PC-9 (cell line): ENCODE results near the gene RALGAPA2. TPM values are rescaled to one million over a fixed set of nuclear protein-coding genes. Genes with fewer than 3 reads are reported as not detected.

Experiments used
- BruUV-seq: library from RNA; stranded (reverse); fragments of 400-500 nt; replicated peaks from 2 replicates; lab custom pipeline; 2021; lab: Mats Ljungman, UMichigan
- CTCF ChIA-PET: fragments of 300-600 bp; sonication (Branson Sonifier 250); formaldehyde crosslinking; loops from one replicate; lab custom pipeline; 2022; ENCODE audit warnings: antibody characterized with exemption; lab: Charles Lee
- POLR2A ChIA-PET: fragments of 300-600 bp; sonication (Branson Sonifier 250); formaldehyde crosslinking; loops from one replicate; lab custom pipeline; 2022; ENCODE audit warnings: antibody characterized with exemption; ENCODE audit not compliant: unreplicated experiment; lab: Charles Lee
- DNase-seq, 2 experiments: peaks; one replicate each; pipeline versions ENCODE4 v3.0.0 to v3.0.0-alpha.2; 2015 to 2022; ENCODE audit warnings: mixed read lengths in 1 of 2
- H2AFZ ChIP-seq: fragments of 200-600 bp; sonication (generic); 2 replicates; pipeline ENCODE4 v1.8.1; 2017; ENCODE audit warnings: antibody characterized with exemption
- H3F3A ChIP-seq: fragments of 200-600 bp; sonication (generic); 2 replicates; pipeline ENCODE4 v1.8.1; 2017; ENCODE audit warnings: antibody characterized with exemption, mild to moderate bottlenecking, low read depth; ENCODE audit not compliant: insufficient read depth
- H3K27ac ChIP-seq: fragments of 200-600 bp; sonication (generic); 2 replicates; pipeline ENCODE4 v1.6.1; 2016; ENCODE audit warnings: mixed run types
- H3K27me3 ChIP-seq: fragments of 200-600 bp; sonication (generic); 2 replicates; pipeline ENCODE4 v1.6.1; 2016; ENCODE audit warnings: low read depth, mixed run types; ENCODE audit not compliant: insufficient read depth
- H3K36me3 ChIP-seq: fragments of 200-600 bp; sonication (generic); 2 replicates; pipeline ENCODE4 v1.6.1; 2016; ENCODE audit warnings: low read depth, mixed run types
- H3K4me1 ChIP-seq: fragments of 200-600 bp; sonication (generic); replicated peaks from 2 replicates; pipeline ENCODE4 v1.6.1; 2016; ENCODE audit warnings: mixed run types; ENCODE audit not compliant: insufficient read depth
- H3K4me2 ChIP-seq: fragments of 200-600 bp; sonication (generic); 2 replicates; pipeline ENCODE4 v1.6.1; 2017; ENCODE audit warnings: mixed run types
- H3K4me3 ChIP-seq: fragments of 200-600 bp; sonication (generic); 2 replicates; pipeline ENCODE4 v1.6.1; 2016; ENCODE audit warnings: mixed run types
- H3K79me2 ChIP-seq: fragments of 200-600 bp; sonication (generic); 2 replicates; pipeline ENCODE4 v1.6.1; 2017; ENCODE audit warnings: low read depth, mixed run types
- H3K9me2 ChIP-seq: fragments of 200-600 bp; sonication (generic); 2 replicates; pipeline ENCODE4 v1.8.1; 2017; ENCODE audit warnings: mild to moderate bottlenecking; ENCODE audit not compliant: insufficient read depth
- H3K9me3 ChIP-seq: fragments of 200-600 bp; sonication (generic); 2 replicates; pipeline ENCODE4 v1.8.1; 2016; ENCODE audit warnings: low read depth; ENCODE audit not compliant: insufficient read depth
- H4K20me1 ChIP-seq: fragments of 200-600 bp; sonication (generic); 2 replicates; pipeline ENCODE4 v1.8.1; 2017; ENCODE audit not compliant: insufficient read depth
- EZH2 ChIP-seq: fragments of 200-600 bp; sonication (generic); IDR thresholded peaks from 2 replicates; pipeline ENCODE4 v1.8.0; 2017; ENCODE audit warnings: antibody characterized with exemption, low read depth
- intact Hi-C: fragments of 100-400 bp; cut with micrococcal nuclease; formaldehyde crosslinking; loops from one replicate; pipeline ENCODE4 v1.10.0; 2022; ENCODE audit not compliant: unreplicated experiment
- total RNA-seq: library from RNA; stranded (reverse); gene quantifications from 2 replicates; pipeline ENCODE4 v1.2.3, GENCODE V29; 2021
- TF ChIP-seq, protein P1 (sequence below): fragments of 200-600 bp; sonication (generic); conservative IDR thresholded peaks from 2 replicates; pipeline ENCODE4 v1.6.1; 2017; ENCODE audit warnings: mixed run types, antibody characterized with exemption, mild to moderate bottlenecking, moderate library complexity

The RALGAPA2 gene
- total RNA-seq, 1 experiment from 2014 or later: 28.7 TPM

GRCh38 chr20:20606050-20606449, 106.4 kb downstream of the RALGAPA2 start:
- H3K36me3 ChIP-seq: no peaks in the 10 kb centered on the region
- no peak overlapping the region for H2AFZ ChIP-seq
- no peaks in the 10 kb centered on the region for H3K79me2 ChIP-seq
- H3K27me3 ChIP-seq: no peaks in the 10 kb centered on the region
- H4K20me1 ChIP-seq: no peaks in the 10 kb centered on the region
- no peak overlapping the region for H3K4me2 ChIP-seq
- no peaks in the 10 kb centered on the region for H3K9me3 ChIP-seq
- BruUV-seq: no TSS peak
- intact Hi-C loops: no loop called here
- no peaks in the 10 kb centered on the region for H3F3A ChIP-seq
- ChIA-PET CTCF (no interaction called here), POLR2A (no interaction called here)
- H3K4me3 ChIP-seq: no peak overlapping the region
- no peak for DNase-seq
- no peak overlapping the region for H3K27ac ChIP-seq
- TF ChIP-seq, protein P1, sequence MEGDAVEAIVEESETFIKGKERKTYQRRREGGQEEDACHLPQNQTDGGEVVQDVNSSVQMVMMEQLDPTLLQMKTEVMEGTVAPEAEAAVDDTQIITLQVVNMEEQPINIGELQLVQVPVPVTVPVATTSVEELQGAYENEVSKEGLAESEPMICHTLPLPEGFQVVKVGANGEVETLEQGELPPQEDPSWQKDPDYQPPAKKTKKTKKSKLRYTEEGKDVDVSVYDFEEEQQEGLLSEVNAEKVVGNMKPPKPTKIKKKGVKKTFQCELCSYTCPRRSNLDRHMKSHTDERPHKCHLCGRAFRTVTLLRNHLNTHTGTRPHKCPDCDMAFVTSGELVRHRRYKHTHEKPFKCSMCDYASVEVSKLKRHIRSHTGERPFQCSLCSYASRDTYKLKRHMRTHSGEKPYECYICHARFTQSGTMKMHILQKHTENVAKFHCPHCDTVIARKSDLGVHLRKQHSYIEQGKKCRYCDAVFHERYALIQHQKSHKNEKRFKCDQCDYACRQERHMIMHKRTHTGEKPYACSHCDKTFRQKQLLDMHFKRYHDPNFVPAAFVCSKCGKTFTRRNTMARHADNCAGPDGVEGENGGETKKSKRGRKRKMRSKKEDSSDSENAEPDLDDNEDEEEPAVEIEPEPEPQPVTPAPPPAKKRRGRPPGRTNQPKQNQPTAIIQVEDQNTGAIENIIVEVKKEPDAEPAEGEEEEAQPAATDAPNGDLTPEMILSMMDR: no peak
- no peak for TF ChIP-seq EZH2
- H3K9me2 ChIP-seq: no peaks in the 10 kb centered on the region; the same call in 1 of the 2 replicates
- no peaks in the 10 kb centered on the region for H3K4me1 ChIP-seq

GRCh38 chr20:20604907-20605306, 107.5 kb downstream of the RALGAPA2 start:
- Histone ChIP-seq H3K9me2 (no peaks in the 10 kb centered on the region; the same call in 1 of the 2 replicates), H4K20me1 (no peaks in the 10 kb centered on the region), H3F3A (no peaks in the 10 kb centered on the region), H3K9me3 (no peaks in the 10 kb centered on the region), H3K27me3 (no peaks in the 10 kb centered on the region), H3K36me3 (no peaks in the 10 kb centered on the region), H3K27ac (no peak overlapping the region), H2AFZ (no peak overlapping the region), H3K4me3 (no peak overlapping the region), H3K4me2 (no peak overlapping the region), H3K79me2 (no peaks in the 10 kb centered on the region), H3K4me1 (no peaks in the 10 kb centered on the region)
- CTCF ChIA-PET: no interaction called here
- no peak for DNase-seq
- POLR2A ChIA-PET: no interaction called here
- no TSS peak for BruUV-seq
- intact Hi-C loops: no loop called here
- TF ChIP-seq EZH2: no peak
- TF ChIP-seq, protein P1: no peak

DNA sequence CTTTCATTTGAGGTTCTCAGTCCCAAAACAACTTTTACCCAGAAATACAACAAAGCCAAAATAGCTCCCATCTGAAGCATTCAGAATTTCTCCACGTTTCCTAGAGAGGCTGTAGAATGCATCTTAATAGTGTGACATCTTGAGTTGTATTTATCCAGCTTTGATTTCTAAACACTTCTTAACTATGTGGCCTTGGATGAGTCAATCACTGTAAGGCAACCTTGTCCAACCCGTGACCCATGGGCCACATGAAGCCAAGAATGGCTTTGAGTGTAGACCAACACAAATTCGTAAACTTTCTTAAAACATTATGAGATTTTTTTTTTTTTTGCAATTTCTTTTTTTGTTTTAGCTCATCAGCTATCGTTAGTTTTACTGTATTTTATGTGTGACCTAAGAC, 108.1 kb downstream of the RALGAPA2 start:
- H3K9me3 ChIP-seq: no peaks in the 10 kb centered on the region
- no peak overlapping the region for H2AFZ ChIP-seq
- BruUV-seq: no TSS peak
- no peaks in the 10 kb centered on the region for H3K36me3 ChIP-seq
- ChIA-PET CTCF (no interaction called here), POLR2A (no interaction called here)
- H3K4me3 ChIP-seq: no peak overlapping the region
- H4K20me1 ChIP-seq: no peaks in the 10 kb centered on the region
- no peaks in the 10 kb centered on the region; the same call in 1 of the 2 replicates for H3K9me2 ChIP-seq
- no peak overlapping the region for H3K27ac ChIP-seq
- H3F3A ChIP-seq: no peaks in the 10 kb centered on the region
- H3K4me1 ChIP-seq: no peaks in the 10 kb centered on the region
- H3K4me2 ChIP-seq: no peak overlapping the region
- TF ChIP-seq, protein P1: no peak
- TF ChIP-seq EZH2: no peak
- DNase-seq: no peak
- no peaks in the 10 kb centered on the region for H3K79me2 ChIP-seq
- intact Hi-C loops: no loop called here
- no peaks in the 10 kb centered on the region for H3K27me3 ChIP-seq
